Gastrocnemius medialis (tissue), 4 donors: ENCODE results near the gene HOXD8. TPM values are rescaled to one million over a fixed set of nuclear protein-coding genes. Genes with fewer than 3 reads are reported as not detected.

Source experiments
- ATAC-seq, 2 donors: fragments of 150-250 bp; one replicate each; pipeline ENCODE4 v1.9.1; 2016
- DNase-seq, 2 donors: peaks; one replicate each; pipeline ENCODE4 v3.0.0-alpha.2; 2019
- H3K27ac ChIP-seq, 4 donors: fragments of 200-600 bp; sonication (generic); 1 replicate in 1 of 4; 2 replicates in 3 of 4; pipeline ENCODE4 v1.5.1; 2016 to 2018; ENCODE audit warnings: mild to moderate bottlenecking in 2 of 4, moderate library complexity in 1 of 4
- H3K27me3 ChIP-seq, 3 donors: fragments of 200-600 bp; sonication (generic) in 2 of 3; 1 replicate in 1 of 3; 2 replicates in 2 of 3; pipeline versions ENCODE4 v1.5.1 to v1.6.0; 2016 to 2019; ENCODE audit warnings: mild to moderate bottlenecking in 1 of 3, moderate library complexity in 1 of 3
- H3K36me3 ChIP-seq, 2 donors: fragments of 200-600 bp; sonication (generic) in 1 of 2; one replicate each; pipeline ENCODE4 v1.5.1; 2017 to 2018
- H3K4me1 ChIP-seq, 2 donors: fragments of 200-600 bp; sonication (generic) in 1 of 2; one replicate each; pipeline ENCODE4 v1.5.1; 2016 to 2017; ENCODE audit warnings: mild to moderate bottlenecking in 2 of 2
- H3K4me3 ChIP-seq, 4 donors: fragments of 200-600 bp; sonication (generic) in 3 of 4; 1 replicate in 1 of 4; 2 replicates in 3 of 4; pipeline ENCODE4 v1.5.1; 2016 to 2019; ENCODE audit warnings: mild to moderate bottlenecking in 2 of 4
- H3K9me3 ChIP-seq, 3 donors: fragments of 200-600 bp; sonication (generic) in 2 of 3; 1 replicate in 1 of 3; 2 replicates in 2 of 3; pipeline ENCODE4 v1.5.1; 2016 to 2019
- CTCF ChIP-seq, 5 experiments: fragments of 450-650 bp in 3 of 5; fragments of 200-600 bp in 2 of 5; sonication (generic) in 2 of 5; IDR thresholded peaks in 4 of 5; conservative IDR thresholded peaks in 1 of 5; 1 replicate in 4 of 5; 2 replicates in 1 of 5; pipeline ENCODE4 v1.5.1; 2016 to 2019; ENCODE audit warnings: antibody characterized with exemption in 5 of 5, mild to moderate bottlenecking in 3 of 5, moderate library complexity in 3 of 5
- POLR2A ChIP-seq, 2 donors: fragments of 450-650 bp; IDR thresholded peaks; one replicate each; pipeline ENCODE4 v1.6.1; 2017; ENCODE audit warnings: antibody characterized with exemption in 2 of 2, mild to moderate bottlenecking in 2 of 2, moderate library complexity in 2 of 2
- in situ Hi-C, 4 donors: fragments of 200-750 bp; cut with MboI; loops; one replicate each; pipeline versions ENCODE4 v1.15.0 to v1.8.0; 2017; ENCODE audit warnings: low sequenced_read_pairs in 4 of 4
- intact Hi-C: fragments of 100-400 bp; cut with DNase I; formaldehyde crosslinking; loops from one replicate; pipeline ENCODE4 v1.15.1; 2023; ENCODE audit warnings: low total_unique reads
- total RNA-seq, 4 donors: library from RNA; depleted of rRNA; stranded (reverse); fragments of >200 nt; gene quantifications; one replicate each; pipeline versions ENCODE4 v1.1.0 to v1.2.3, GENCODE V29; 2016

HOXD8 gene
- total RNA-seq, 4 donors from 2014 or later, result 4.0 to 12.0 (median 7.2) TPM

- H3K36me3 ChIP-seq, result no peaks in the 10 kb centered on the region
- DNase-seq (no peak), ATAC-seq (no peak)
- intact Hi-C loops, result no loop called here
- TF ChIP-seq CTCF (IDR thresholded peaks at IDR 0.05 in 4 of 5, conservative IDR thresholded peaks at IDR 0.05 in 1 of 5) (no peak), POLR2A (IDR thresholded peaks at IDR 0.05) (no peak)
- no peaks in the 10 kb centered on the region for H3K9me3 ChIP-seq
- peaks cover 99 to 100% (median 100%) of the 10 kb centered on the region in 3 donors for H3K27me3 ChIP-seq
- in situ Hi-C loops, result loop anchor here in 2 of 4 donors (25.0 kb wide), 1 partner anchor 711 kb away; no protein-coding TSS in a partner anchor
- peaks cover 21 to 26% of the 10 kb centered on the region in 2 donors for H3K4me1 ChIP-seq
- no peak overlapping the region for H3K27ac ChIP-seq
- no peak overlapping the region for H3K4me3 ChIP-seq
Measured at GRCh38 chr2:176101216-176101830, 28.2 kb upstream of the HOXD8 start.

GRCh38 chr2:176101842-176102241 lies 27.7 kb upstream of the HOXD8 start:
- in situ Hi-C loops, result loop anchor here in 2 of 4 donors (25.0 kb wide), 1 partner anchor 710 kb away; no protein-coding TSS in a partner anchor
- DNase-seq (no peak), ATAC-seq (no peak)
- H3K9me3 ChIP-seq, result no peaks in the 10 kb centered on the region
- TF ChIP-seq POLR2A (IDR thresholded peaks at IDR 0.05), result no peak
- no peak for TF ChIP-seq CTCF (IDR thresholded peaks at IDR 0.05 in 4 of 5, conservative IDR thresholded peaks at IDR 0.05 in 1 of 5)
- no peak overlapping the region for H3K4me3 ChIP-seq
- H3K36me3 ChIP-seq, result no peaks in the 10 kb centered on the region
- intact Hi-C loops, result no loop called here
- H3K27ac ChIP-seq, result no peak overlapping the region
- peaks cover 99 to 100% (median 100%) of the 10 kb centered on the region in 3 donors for H3K27me3 ChIP-seq
- peaks cover 18 to 25% of the 10 kb centered on the region in 2 donors for H3K4me1 ChIP-seq

GRCh38 chr2:176102309-176102866 lies 27.1 kb upstream of the HOXD8 start:
- Histone ChIP-seq H3K4me1 (peaks cover 17 to 20% of the 10 kb centered on the region in 2 donors), H3K36me3 (no peaks in the 10 kb centered on the region), H3K4me3 (no peak overlapping the region), H3K27me3 (peaks cover 99 to 100% (median 100%) of the 10 kb centered on the region in 3 donors), H3K9me3 (no peaks in the 10 kb centered on the region), H3K27ac (no peak overlapping the region)
- in situ Hi-C loops (loop anchor here in 2 of 4 donors (25.0 kb wide), 1 partner anchor 710 kb away; no protein-coding TSS in a partner anchor), intact Hi-C loops (no loop called here)
- no peak for TF ChIP-seq CTCF (IDR thresholded peaks at IDR 0.05 in 4 of 5, conservative IDR thresholded peaks at IDR 0.05 in 1 of 5)
- no peak for TF ChIP-seq POLR2A (IDR thresholded peaks at IDR 0.05)
- DNase-seq (no peak), ATAC-seq (no peak)

GRCh38 chr2:176103194-176103593 lies 26.3 kb upstream of the HOXD8 start:
- intact Hi-C loops, result no loop called here
- peaks cover 94 to 96% (median 96%) of the 10 kb centered on the region in 3 donors for H3K27me3 ChIP-seq
- TF ChIP-seq CTCF (IDR thresholded peaks at IDR 0.05 in 4 of 5, conservative IDR thresholded peaks at IDR 0.05 in 1 of 5) (no peak), POLR2A (IDR thresholded peaks at IDR 0.05) (no peak)
- no peaks in the 10 kb centered on the region for H3K36me3 ChIP-seq
- DNase-seq (no peak), ATAC-seq (no peak)
- peaks cover 14 to 15% of the 10 kb centered on the region in 2 donors for H3K4me1 ChIP-seq
- H3K9me3 ChIP-seq, result no peaks in the 10 kb centered on the region
- no peak overlapping the region for H3K27ac ChIP-seq
- in situ Hi-C loops, result loop anchor here in 2 of 4 donors (25.0 kb wide), 1 partner anchor 709 kb away; no protein-coding TSS in a partner anchor
- H3K4me3 ChIP-seq, result no peak overlapping the region
